ENCODE data around the gene NUAK1.

Gene NUAK1

GRCh38 chr12:106138633-106139421 lies at the start of gene NUAK1:
Gene NUAK1, minus strand, starts transcription at chr12:106138954. Its CDS starts 301 bp downstream, at chr12:106138653.
- TF ChIP-seq, protein P1, sequence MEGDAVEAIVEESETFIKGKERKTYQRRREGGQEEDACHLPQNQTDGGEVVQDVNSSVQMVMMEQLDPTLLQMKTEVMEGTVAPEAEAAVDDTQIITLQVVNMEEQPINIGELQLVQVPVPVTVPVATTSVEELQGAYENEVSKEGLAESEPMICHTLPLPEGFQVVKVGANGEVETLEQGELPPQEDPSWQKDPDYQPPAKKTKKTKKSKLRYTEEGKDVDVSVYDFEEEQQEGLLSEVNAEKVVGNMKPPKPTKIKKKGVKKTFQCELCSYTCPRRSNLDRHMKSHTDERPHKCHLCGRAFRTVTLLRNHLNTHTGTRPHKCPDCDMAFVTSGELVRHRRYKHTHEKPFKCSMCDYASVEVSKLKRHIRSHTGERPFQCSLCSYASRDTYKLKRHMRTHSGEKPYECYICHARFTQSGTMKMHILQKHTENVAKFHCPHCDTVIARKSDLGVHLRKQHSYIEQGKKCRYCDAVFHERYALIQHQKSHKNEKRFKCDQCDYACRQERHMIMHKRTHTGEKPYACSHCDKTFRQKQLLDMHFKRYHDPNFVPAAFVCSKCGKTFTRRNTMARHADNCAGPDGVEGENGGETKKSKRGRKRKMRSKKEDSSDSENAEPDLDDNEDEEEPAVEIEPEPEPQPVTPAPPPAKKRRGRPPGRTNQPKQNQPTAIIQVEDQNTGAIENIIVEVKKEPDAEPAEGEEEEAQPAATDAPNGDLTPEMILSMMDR (IDR thresholded peaks at IDR 0.05; ENCODE audit: low read depth, low read length): no peak
- DNase-seq (ENCODE audit: extremely low read depth, low read depth): no peak

DNA sequence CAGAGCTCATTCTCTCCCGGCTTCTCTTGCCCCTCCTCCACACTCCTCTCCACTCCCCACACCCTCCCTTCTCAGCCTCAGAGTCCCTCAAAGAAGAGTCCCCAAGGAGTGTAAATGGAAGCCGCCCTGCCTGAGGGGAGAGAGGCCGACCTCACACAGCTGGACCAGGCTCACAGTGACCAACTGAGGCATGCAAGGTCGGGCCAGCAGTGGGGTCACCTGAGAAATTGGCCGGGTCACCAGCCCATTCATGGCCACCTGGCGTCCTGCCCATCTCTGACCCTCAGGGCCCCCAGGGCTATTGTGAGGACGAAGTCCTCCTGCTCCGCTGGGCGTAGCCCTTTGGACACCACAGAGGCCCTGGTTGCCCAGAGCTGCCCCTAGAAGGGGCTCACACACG lies 49.5 kb upstream of the NUAK1 start:
- TF ChIP-seq, protein P1 (IDR thresholded peaks at IDR 0.05; ENCODE audit: low read depth, low read length): no peak
- DNase-seq (ENCODE audit: extremely low read depth, low read depth): no peak

DNA sequence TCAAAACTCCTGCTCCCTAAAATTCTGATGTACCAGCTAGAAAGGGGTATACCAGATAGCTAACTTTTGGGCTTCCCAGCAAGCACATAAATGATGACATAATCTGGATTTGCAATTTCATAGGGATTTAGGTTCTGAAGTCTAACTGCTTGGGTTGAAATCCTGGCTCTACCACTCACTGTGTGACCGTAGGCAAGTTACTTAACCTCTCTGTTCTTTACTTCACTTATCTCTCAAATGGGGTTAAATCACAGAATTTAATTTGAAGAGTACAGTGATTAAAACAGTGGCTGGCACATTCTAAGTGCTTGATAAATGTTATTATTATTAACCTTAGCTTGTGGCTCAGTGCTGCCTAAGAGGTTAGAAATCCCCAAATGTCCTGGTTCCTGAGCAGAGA lies 49.1 kb upstream of the NUAK1 start:
- no peak for DNase-seq (ENCODE audit: extremely low read depth, low read depth)

GRCh38 chr12:106187155-106187789 lies 48.5 kb upstream of the NUAK1 start:
- TF ChIP-seq, protein P1 (IDR thresholded peaks at IDR 0.05; ENCODE audit: low read depth, low read length): no peak
- no peak for DNase-seq (ENCODE audit: extremely low read depth, low read depth)

More for the DNA sequence above, 49.1 kb upstream of the NUAK1 start:
- TF ChIP-seq, protein P1 (IDR thresholded peaks at IDR 0.05; ENCODE audit: low read depth, low read length): no peak

- TF ChIP-seq, protein P1 (IDR thresholded peaks at IDR 0.05; ENCODE audit: low read depth, low read length): no peak
- DNase-seq (ENCODE audit: extremely low read depth, low read depth): no peak
Observed at GRCh38 chr12:106183735-106184134, 45.0 kb upstream of the NUAK1 start.

DNA sequence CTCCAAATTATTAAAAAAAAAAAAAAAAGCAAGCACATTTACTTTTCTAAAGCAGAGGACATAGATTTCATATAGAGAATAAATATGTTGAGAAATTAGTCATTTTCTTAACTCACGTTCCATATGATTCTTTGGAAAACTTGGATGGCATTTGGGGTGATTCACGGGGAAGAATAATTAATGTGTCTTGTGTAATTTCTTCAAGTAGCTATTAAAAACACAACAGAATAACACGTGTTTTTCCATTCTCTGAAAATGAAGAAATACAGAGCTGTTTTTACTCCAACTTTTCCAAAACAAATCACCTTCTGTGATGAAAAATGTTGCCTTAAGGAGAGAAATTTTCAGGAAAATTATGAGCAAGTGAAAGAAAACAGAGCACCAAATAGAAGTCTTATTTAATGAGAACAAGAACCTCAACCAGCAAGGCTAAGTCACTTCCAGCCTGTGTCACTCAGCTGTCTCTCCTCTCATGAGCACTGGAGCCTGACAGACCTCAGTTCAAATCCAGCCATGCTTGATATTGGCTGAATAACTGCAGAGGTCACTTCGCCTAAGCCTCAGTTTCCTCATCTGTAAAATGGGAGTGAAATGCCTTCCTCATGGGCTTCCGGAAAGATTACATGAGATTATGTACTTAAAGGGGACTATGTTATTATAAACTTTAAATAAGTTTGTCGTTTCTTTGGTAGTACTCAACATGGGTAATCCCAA lies 42.8 kb upstream of the NUAK1 start:
- no peak for DNase-seq (ENCODE audit: extremely low read depth, low read depth)
- TF ChIP-seq, protein P1 (IDR thresholded peaks at IDR 0.05; ENCODE audit: low read depth, low read length): no peak

DNA sequence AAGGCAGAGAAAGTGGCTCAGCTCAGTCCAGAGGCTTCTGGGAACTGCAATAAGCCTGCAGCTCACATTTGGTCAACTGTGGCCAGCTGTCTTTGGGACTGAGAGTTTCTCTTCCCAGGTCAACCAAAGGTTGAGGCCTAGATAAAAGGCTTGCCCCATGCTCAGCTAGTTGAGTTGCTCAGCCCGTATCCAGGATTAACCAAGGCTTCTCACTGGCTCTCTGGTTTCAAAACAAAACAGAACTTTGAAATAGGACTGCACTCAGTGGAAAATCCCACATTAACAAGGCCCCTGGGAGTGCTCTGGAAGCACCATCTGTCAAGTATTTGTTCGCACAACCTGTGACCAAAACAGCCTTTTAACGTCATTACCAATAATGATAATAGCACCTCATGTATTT lies 40.3 kb upstream of the NUAK1 start:
- no peak for DNase-seq (ENCODE audit: extremely low read depth, low read depth)
- TF ChIP-seq, protein P1 (IDR thresholded peaks at IDR 0.05; ENCODE audit: low read depth, low read length): no peak
